DND-41 (cell line): ENCODE data around the gene MRPS26.
"Not testable (repeated sequence)": the region's sequence is repeated elsewhere in the genome, so short reads cannot be mapped to it uniquely, and the experiment has no call there.

Experiments
- EZH2 ChIP-seq: IDR thresholded peaks from 3 replicates; pipeline ENCODE4 v1.6.1; 2012; ENCODE audit warnings: borderline replicate concordance, low read depth, mild to moderate bottlenecking, moderate library complexity, low read length, inconsistent platforms; ENCODE audit not compliant: severe bottlenecking
- TF ChIP-seq, protein P1 (sequence below): IDR thresholded peaks from 2 replicates; pipeline ENCODE4 v1.5.1; 2012; ENCODE audit warnings: borderline replicate concordance, low read length, moderate library complexity, mild to moderate bottlenecking; ENCODE audit not compliant: poor library complexity, severe bottlenecking; ENCODE audit errors: extremely low read depth

DNA sequence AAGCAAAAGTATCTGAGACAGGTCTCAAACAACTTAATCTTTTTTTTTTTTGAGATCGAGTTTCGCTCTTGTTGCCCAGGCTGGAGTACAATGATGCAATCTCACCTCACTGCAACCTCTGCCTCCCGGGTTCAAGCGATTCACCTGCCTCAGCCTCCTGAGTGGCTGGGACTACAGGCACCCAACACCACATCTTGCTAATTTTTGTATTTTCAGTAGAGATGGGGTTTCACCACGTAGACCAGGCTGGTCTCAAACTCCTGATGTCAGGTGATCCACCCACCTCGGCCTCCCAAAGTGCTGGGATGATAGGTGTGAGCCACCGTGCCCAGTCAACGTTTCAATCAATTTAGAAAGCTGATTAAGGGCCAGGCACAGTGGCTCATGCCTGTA, 27.4 kb downstream of the MRPS26 start:
- TF ChIP-seq, protein P1, sequence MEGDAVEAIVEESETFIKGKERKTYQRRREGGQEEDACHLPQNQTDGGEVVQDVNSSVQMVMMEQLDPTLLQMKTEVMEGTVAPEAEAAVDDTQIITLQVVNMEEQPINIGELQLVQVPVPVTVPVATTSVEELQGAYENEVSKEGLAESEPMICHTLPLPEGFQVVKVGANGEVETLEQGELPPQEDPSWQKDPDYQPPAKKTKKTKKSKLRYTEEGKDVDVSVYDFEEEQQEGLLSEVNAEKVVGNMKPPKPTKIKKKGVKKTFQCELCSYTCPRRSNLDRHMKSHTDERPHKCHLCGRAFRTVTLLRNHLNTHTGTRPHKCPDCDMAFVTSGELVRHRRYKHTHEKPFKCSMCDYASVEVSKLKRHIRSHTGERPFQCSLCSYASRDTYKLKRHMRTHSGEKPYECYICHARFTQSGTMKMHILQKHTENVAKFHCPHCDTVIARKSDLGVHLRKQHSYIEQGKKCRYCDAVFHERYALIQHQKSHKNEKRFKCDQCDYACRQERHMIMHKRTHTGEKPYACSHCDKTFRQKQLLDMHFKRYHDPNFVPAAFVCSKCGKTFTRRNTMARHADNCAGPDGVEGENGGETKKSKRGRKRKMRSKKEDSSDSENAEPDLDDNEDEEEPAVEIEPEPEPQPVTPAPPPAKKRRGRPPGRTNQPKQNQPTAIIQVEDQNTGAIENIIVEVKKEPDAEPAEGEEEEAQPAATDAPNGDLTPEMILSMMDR, result not testable (repeated sequence)
- not testable (repeated sequence) for TF ChIP-seq EZH2
